Testis (tissue), 3 donors: Measurements from ENCODE around the gene ELFN1. TPM values are rescaled to one million over a fixed set of nuclear protein-coding genes. Genes with fewer than 3 reads are reported as not detected.

Experiments used
- DNase-seq: peaks from one replicate; pipeline ENCODE4 v3.0.0-alpha.2; 2019
- H3K27ac ChIP-seq, 2 donors: fragments of 200-600 bp; sonication (generic); one replicate each; pipeline ENCODE4 v1.5.1; 2019
- H3K27me3 ChIP-seq: fragments of 200-600 bp; sonication (generic); one replicate; pipeline ENCODE4 v1.5.1; 2019
- H3K36me3 ChIP-seq: fragments of 200-600 bp; sonication (generic); one replicate; pipeline ENCODE4 v1.5.1; 2017; ENCODE audit warnings: low read depth; ENCODE audit errors: missing control alignments
- H3K4me1 ChIP-seq: fragments of 200-600 bp; sonication (generic); one replicate; pipeline ENCODE4 v1.5.1; 2019
- H3K4me3 ChIP-seq, 2 donors: fragments of 200-600 bp; sonication (generic); one replicate each; pipeline ENCODE4 v1.5.1; 2017 to 2019
- H3K9me3 ChIP-seq: fragments of 200-600 bp; sonication (generic); one replicate; pipeline ENCODE4 v1.5.1; 2017
- POLR2A ChIP-seq: fragments of 450-650 bp; IDR thresholded peaks from one replicate; pipeline ENCODE4 v1.6.1; 2017; ENCODE audit warnings: antibody characterized with exemption, mild to moderate bottlenecking, moderate library complexity
- WGBS, 2 donors: methylation state at CpG; one replicate each; pipeline ENCODE4 v1.1.5; 2018; 5-methylcytosine and 5-hydroxymethylcytosine counted together
- intact Hi-C: fragments of 100-400 bp; cut with DNase I; formaldehyde crosslinking; loops from one replicate; pipeline ENCODE4 v1.15.1; 2023; ENCODE audit warnings: low total_unique reads
- polyA plus RNA-seq: library from polyadenylated mRNA; stranded (reverse); fragments of 350-450 nt; fragmentation: Illumina TruSeq; extraction: RNeasy Lipid Tissue Mini Kit (QIAGEN cat#74804); gene quantifications from one replicate; pipeline ENCODE4 v1.2.3, GENCODE V29; 2014; ENCODE audit warnings: low read depth, low replicate concordance; ENCODE audit not compliant: insufficient read depth
- total RNA-seq, 2 donors: library from RNA; depleted of rRNA; stranded (reverse); fragments of >200 nt; gene quantifications; one replicate each; pipeline ENCODE4 v1.2.3, GENCODE V29; 2016
- TF ChIP-seq, protein P1 (sequence below), 3 experiments: fragments of 450-650 bp in 2 of 3; fragments of 200-600 bp in 1 of 3; sonication (generic) in 1 of 3; IDR thresholded peaks; one replicate each; pipeline ENCODE4 v1.5.1; 2016 to 2019; ENCODE audit warnings: antibody characterized with exemption in 3 of 3, mild to moderate bottlenecking in 2 of 3, moderate library complexity in 1 of 3

The ELFN1 gene
- total and polyA plus RNA-seq, 3 donors from 2014 or later: 2.3 to 3.2 (median 2.8) TPM

DNA sequence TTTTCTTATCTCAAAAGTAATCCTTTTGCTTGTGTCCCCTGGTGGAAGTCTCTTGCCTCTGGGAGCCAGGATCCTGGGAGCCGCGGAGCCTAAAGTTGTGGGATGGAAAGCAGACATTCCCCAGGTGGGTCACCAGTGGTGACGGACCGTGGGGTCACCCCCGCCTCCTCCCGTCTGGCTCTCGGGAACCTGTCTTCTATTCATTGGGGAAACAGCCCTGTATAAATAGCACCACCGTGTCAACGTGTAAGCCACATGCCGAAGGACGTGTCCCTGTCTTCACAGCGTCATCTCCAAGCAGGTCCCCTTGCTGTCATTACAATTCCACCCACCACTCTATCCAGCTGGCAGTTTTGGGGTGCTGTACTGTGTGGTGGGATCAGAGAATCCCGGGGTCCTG, 87.5 kb downstream of the ELFN1 start:
- intact Hi-C loops: no loop called here
- no peaks in the 10 kb centered on the region for H3K27me3 ChIP-seq
- WGBS, 2 donors: 82 to 83% methylated on average over 12 to 13 of the region's 13 CpGs
- TF ChIP-seq, protein P1, sequence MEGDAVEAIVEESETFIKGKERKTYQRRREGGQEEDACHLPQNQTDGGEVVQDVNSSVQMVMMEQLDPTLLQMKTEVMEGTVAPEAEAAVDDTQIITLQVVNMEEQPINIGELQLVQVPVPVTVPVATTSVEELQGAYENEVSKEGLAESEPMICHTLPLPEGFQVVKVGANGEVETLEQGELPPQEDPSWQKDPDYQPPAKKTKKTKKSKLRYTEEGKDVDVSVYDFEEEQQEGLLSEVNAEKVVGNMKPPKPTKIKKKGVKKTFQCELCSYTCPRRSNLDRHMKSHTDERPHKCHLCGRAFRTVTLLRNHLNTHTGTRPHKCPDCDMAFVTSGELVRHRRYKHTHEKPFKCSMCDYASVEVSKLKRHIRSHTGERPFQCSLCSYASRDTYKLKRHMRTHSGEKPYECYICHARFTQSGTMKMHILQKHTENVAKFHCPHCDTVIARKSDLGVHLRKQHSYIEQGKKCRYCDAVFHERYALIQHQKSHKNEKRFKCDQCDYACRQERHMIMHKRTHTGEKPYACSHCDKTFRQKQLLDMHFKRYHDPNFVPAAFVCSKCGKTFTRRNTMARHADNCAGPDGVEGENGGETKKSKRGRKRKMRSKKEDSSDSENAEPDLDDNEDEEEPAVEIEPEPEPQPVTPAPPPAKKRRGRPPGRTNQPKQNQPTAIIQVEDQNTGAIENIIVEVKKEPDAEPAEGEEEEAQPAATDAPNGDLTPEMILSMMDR (IDR thresholded peaks at IDR 0.05): no peak
- TF ChIP-seq POLR2A: no peak
- no peak overlapping the region for H3K27ac ChIP-seq
- H3K9me3 ChIP-seq: no peaks in the 10 kb centered on the region
- H3K36me3 ChIP-seq: no peaks in the 10 kb centered on the region
- H3K4me3 ChIP-seq: no peak overlapping the region
- DNase-seq: no peak
- H3K4me1 ChIP-seq: no peaks in the 10 kb centered on the region

DNA sequence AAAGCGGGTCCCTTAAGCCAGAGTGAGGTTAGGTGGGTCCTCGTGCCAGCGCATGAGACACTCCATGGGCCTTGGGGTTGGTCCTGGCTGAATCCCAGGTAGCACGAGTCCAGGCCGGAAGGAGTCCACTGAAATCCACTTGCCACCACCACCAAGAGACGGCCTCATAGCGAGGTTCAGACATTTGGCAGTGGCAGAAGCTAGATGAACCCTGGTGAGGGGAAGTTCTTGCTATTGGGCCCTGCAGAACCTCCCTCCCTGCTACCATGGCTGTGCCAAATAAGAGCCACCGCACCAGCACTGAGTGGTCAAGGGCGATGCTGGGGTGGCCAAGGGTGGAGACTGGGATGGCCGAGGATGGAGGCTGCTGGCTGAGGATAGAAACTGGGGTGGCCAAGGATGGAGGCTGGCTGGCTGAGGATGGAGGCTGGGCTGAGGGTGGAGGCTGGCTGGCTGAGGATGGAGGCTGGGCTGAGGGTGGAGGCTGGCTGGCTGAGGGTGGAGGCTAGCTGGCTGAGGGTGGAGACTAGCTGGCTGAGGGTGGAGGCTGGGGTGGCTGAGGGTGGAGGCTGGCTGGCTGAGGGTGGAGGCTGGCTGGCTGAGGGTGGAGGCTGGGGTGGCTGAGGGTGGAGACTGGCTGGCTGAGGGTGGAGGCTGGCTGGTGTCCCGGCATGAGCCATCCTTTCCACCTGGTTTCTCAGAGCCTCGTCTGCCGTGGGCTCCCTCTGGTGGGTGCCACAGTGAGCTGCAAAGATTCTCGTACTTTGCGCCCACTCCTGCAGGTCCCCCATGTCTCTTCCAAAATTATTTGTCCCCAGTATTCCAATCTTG, 88.2 kb downstream of the ELFN1 start:
- 78 to 86% methylated on average over 14 to 15 of the region's 15 CpGs for WGBS, 2 donors
- TF ChIP-seq, protein P1 (IDR thresholded peaks at IDR 0.05): peak in 2 of 3 experiments; percentile 14 to 23
- no peak for TF ChIP-seq POLR2A
- Histone ChIP-seq H3K27me3 (no peaks in the 10 kb centered on the region), H3K27ac (no peak overlapping the region), H3K4me1 (no peaks in the 10 kb centered on the region), H3K36me3 (no peaks in the 10 kb centered on the region), H3K9me3 (no peaks in the 10 kb centered on the region), H3K4me3 (no peak overlapping the region)
- intact Hi-C loops: no loop called here
- peak; percentile 53 for DNase-seq

DNA sequence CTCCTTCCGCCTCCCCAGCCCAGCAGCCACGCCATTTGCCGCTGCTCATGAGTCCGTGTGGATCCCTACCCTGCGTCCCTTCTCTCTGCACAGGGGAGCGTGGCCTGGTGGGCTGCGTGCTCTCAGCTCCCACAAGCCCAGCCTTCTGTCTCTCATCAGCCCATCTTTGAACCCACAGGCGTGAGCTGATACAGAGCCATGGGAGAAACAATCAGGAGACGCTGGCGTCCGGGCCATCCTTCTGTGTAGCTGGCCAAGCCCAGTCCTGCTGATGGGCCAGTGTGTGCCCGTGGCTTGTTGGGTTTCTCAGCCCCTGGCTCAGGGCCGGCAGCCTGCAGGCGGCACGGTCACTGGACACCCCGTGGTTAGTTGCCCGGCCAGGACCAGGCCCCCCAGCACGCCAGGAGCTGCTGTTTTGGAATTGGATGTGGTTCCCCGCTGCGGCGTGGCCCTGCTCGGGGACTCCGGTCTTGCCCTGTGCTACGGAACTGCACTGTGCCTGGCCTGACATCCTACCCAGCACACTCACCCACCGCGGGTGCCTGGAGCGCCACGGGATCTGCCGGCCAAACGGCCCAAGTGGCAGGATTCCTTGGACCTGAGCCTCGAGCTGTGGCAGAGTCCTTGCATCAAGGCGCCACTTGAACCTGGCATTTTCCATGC, 88.9 kb downstream of the ELFN1 start:
- H3K9me3 ChIP-seq: no peaks in the 10 kb centered on the region
- no peaks in the 10 kb centered on the region for H3K36me3 ChIP-seq
- H3K4me3 ChIP-seq: no peak overlapping the region
- TF ChIP-seq, protein P1 (IDR thresholded peaks at IDR 0.05): no peak
- no peak for TF ChIP-seq POLR2A
- H3K27ac ChIP-seq: no peak overlapping the region
- no peaks in the 10 kb centered on the region for H3K27me3 ChIP-seq
- 90 to 92% methylated on average over 9 to 32 of the region's 32 CpGs for WGBS, 2 donors
- no peak for DNase-seq
- intact Hi-C loops: no loop called here
- no peaks in the 10 kb centered on the region for H3K4me1 ChIP-seq

DNA sequence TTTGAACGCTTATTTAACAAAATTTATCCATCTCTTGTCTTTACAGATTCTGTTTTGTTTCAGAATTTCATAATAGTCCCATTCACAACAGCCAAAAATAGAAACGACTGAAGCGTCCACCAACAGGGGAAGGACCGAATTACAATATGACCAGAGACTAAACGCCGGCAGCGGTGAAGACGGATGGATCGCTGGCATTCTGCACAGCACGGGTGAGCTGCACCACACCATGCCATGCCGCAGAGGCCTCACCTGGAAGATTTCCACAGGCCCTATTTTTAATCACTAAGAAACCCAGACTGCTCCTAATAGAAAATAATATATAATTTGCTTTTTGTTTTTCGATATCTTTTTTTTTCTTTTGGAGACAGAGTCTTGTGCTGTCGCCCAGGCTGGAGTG, 91.0 kb downstream of the ELFN1 start:
- intact Hi-C loops: no loop called here
- no peak overlapping the region for H3K27ac ChIP-seq
- no peak overlapping the region for H3K4me3 ChIP-seq
- no peak for DNase-seq
- 84 to 87% methylated on average over 13 of the region's 13 CpGs for WGBS, 2 donors
- H3K27me3 ChIP-seq: no peaks in the 10 kb centered on the region
- H3K36me3 ChIP-seq: no peaks in the 10 kb centered on the region
- H3K4me1 ChIP-seq: no peaks in the 10 kb centered on the region
- no peak for TF ChIP-seq POLR2A
- TF ChIP-seq, protein P1 (IDR thresholded peaks at IDR 0.05): no peak
- no peaks in the 10 kb centered on the region for H3K9me3 ChIP-seq
